ENCODE results near the gene QSOX1.

QSOX1 gene

GRCh38 chr1:180215856-180216625 is 61.4 kb downstream of the QSOX1 start:
- DNase-seq = no peak

GRCh38 chr1:180217006-180217405 is 62.3 kb downstream of the QSOX1 start:
- no peak for DNase-seq

- no peak for DNase-seq
Observed at GRCh38 chr1:180218806-180219765, 64.4 kb downstream of the QSOX1 start.

GRCh38 chr1:180219776-180220175 is 65.1 kb downstream of the QSOX1 start:
- DNase-seq = no peak

- no peak for DNase-seq
Observed at GRCh38 chr1:180221462-180221861, 66.8 kb downstream of the QSOX1 start.

- DNase-seq = no peak
Observed at GRCh38 chr1:180224902-180225301, 70.2 kb downstream of the QSOX1 start.

- DNase-seq = no peak
Observed at GRCh38 chr1:180225403-180225802, 70.7 kb downstream of the QSOX1 start.

DNA sequence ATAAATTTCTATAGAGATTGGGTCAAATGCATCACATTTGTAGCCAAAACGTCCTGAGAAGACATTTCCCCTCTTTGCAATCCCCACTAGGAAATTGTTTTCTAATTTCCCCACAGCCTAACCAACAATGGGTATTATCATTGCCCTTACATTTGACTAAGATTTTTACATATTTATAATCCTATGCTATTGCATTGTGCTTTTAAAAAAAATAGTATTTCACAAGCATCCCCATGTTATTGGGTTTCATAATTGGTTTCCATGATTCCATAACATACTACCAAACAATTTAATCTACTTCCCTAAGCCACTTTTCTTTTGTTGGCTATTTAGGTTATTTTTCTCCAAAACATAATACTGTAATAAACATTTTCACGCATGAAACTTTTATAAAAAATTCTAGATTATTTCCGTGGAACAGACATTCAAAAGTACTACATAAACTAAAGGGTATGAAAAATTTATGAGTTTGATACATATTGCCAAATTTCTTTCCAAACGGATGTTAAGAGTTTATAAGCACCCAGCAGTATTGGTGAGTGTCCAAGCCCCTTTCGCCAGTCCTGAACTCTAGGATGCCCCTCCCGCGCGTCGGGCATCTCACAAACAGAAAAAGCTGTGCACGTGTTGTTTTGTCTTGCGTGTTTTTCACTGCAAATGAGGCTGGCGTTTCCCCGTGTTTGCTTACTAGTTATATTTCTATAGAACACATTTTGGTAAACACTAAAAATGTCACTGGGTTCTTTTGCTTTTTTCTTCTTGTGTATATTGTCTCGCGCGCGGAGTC is 73.4 kb downstream of the QSOX1 start:
- no peak for DNase-seq

DNA sequence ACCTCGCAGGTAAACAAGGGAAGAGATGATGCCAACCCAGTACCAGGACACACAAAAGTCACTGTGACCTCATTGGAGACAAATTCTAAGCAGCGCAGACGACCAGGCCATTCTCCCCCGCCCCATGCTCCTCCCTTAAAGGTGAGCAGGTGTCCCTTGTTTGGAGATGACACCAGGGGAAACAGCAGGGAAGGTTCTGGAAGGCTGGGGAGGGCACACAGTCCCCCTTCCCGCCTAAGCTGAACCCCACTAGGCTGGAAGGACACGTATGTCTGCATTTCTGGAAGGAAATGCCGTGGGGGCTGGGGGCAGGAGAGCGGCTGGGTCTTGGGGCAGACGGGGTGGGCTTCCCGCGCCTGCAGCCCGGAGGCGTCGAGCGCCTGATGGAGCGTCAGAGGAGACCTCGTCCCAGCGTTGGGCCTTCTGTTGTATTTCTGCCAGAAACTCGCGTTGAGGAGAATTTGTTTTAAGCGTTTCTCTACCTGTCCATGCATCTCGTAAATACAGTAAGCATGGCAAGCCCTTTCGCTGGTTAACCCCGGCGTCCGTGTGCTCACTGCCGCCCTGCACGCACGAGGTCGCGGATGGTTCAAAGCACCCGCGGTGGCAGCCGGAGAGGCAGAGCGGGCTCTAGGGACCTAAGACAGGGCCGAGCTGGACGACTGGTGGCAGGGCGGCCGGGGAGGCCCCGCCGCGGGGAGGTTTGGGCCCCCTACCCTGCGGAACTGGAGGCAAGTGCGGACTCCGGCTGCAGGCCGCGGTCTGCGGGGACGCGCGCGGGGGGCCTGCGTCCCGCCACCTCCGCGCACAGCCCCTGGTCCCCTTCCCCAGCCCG is 74.2 kb downstream of the QSOX1 start:
- DNase-seq = no peak

GRCh38 chr1:180229483-180230415 is 75.1 kb downstream of the QSOX1 start, which contains the start of gene LHX4:
Gene LHX4, plus strand, starts transcription at chr1:180230264. Its CDS starts 266 bp downstream, at chr1:180230530.
- DNase-seq = no peak

GRCh38 chr1:180230416-180230790 is 75.7 kb downstream of the QSOX1 start:
- DNase-seq = no peak

DNA sequence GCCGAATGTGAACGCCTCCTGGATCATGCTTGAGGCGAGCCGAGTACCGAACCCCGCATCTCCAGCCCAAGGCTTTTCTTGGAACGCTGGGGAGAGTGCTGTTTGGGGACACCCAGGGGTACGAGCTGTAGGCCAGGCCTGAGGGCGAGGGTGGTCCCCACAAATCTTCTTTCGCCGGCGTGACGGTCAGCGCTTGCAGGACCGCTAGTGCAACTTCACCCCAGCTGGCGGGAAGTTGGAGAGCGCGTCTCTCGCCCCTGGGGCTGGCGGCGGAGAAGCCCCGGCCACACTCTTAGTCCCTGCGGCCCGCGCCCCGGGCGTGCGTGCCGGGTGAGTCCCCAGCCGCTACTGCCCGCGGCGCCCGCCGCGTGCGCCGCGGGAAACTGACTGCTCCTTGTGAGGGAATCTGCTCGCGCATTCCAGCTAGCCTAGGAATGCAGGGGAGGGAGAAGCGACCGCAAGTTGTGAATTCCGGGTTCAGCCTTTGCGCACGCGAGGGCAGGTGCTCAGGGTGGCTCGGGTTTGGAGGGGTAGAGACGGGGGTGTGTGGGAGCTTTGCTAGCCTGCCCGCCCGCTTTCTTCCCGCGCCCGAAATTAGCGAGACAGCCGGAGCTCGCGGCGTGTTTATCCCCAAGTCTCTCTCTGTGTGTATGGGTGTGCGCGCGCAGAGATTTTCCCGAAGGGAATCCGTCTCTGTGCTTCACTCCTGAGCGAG is 76.3 kb downstream of the QSOX1 start:
- DNase-seq = no peak

DNA sequence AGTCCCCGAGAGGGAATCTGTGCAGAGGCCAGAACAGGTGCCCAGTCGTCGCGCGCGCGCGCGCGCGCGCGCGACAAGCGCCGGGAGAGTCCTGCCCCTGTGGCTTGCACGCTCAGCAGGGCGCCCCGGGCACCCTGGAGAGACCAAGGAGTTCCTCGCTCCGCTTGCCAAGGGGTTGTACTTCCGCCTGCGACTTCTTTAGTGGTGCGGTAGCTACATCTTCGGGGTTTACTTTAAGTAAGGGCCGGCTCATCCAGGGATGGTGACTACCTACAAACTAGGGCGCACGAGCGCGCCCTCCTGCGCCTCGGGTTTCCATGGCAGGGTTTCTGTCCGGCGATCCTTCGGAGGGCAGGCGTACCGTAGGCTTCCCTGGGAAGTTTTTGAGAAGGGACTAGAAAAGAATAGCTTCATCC is 76.8 kb downstream of the QSOX1 start:
- no peak for DNase-seq

DNA sequence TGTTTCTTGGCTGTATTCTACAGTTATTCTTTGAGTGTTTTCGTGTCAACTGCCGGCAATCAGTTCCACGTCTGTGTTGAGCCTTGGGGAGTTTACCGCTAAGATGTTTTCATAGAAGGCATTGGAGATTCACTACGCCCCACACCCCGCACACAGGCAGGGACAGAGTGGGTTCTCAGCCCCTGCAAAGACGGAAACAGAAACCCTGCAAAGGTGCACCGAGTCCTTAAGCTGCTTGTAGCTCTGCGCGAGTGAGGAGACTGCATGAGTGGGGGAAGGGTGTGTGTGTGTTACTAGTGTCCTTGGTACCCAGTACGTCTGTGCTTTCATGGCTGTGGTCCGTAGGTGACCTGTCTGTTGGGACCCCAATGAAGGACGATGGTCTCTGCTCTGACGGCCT is 77.3 kb downstream of the QSOX1 start:
- DNase-seq = no peak

DNA sequence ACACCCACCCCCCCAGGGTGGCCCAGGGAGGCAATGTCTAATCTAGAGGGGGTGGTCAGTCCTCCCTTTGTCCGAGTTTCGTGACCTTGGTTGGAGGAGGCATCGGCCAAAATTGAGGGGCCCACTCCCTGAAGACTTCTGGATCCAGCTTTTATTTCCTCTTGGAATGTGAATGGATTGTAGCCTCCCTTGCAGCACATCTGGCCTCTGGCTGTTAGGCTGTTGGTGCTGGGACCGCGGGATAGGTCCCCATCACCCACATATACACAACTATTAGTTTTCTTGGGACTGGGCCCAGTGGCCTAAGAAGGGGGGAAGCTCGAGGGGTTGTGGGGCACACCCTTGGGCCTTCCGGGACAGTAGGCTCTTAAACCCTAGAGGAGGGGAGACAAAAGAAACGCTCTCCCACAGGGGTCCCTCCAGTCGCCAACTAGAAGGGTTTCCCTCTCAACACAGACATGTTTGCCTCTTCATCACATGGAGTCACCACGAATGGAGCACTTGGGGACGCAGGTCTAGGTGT is 77.9 kb downstream of the QSOX1 start:
- DNase-seq = no peak

GRCh38 chr1:180233191-180234011 is 78.7 kb downstream of the QSOX1 start:
- DNase-seq = no peak

DNA sequence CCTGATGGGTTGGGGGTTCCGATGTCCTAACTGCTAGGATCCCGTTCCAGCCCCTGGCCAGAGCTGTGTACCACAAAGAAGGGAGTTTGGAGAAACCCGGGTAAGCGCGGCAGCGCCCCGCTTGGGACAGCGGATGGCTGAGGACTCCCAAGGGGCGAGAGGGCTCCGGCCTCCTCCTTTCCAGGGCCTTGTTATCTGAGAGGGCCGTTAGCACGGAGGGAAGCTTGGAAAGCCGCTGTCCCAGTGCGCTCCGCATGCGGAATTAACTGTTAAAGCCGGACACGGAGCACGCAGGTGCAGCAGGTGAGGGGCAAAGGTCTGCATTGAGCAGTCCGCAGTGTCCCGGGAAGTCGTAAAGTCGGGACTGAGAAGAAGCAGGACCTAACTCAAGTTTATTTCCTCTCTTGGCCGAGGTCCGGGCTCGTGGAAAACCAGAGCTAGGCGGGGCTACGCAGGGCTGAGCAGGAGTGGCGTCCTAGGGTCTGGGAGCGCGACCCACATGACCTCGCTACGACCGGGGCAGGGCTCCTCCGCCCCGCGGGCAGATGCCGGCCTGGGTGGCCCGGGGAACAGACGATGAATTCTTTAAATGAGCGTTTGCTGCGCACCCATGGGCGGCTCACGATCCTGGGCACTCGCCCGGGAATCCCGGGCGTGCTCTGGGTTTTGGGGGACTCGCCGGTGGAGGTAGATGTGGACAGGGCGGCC is 79.9 kb downstream of the QSOX1 start:
- DNase-seq = no peak

DNA sequence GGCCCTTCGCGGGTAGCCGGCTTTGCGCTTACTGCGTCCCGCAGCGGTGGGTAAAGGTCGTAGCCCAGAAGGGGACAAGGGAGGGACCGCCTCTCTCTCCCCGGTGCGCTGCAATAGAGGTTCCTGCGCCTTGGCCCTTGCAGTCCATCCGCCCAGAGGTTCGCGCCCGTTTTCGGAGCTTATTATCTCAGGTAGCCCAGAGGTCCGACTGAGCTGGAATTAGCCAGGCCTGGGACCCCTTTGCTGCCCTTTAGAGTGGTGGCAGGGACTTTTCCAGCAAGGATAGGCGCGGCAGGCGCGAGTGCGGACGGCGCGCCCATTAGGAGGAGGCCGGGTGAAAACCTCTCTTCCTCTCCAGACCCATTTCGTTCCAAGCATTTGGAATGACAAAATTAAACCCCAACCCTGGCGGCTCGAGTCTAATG is 80.4 kb downstream of the QSOX1 start:
- no peak for DNase-seq
